K562 (cell line): ENCODE measurements around the gene PPP3CA. TPM values are rescaled to one million over a fixed set of nuclear protein-coding genes. Genes with fewer than 3 reads are reported as not detected.

Experiments used
- ATAC-seq: fragments of 200-7000 bp; cut with Tn5 transposase; 3 replicates; pipeline ENCODE4 v1.9.1; 2020; ENCODE audit warnings: moderate library complexity
- BruUV-seq: library from RNA; stranded (reverse); fragments of 400-500 nt; replicated peaks from 2 replicates; lab custom pipeline; 2021; lab: Mats Ljungman, UMichigan
- CTCF ChIA-PET: fragments of 300-600 bp; formaldehyde crosslinking; extraction: SDS; loops from one replicate; lab custom pipeline; 2021; ENCODE audit warnings: low intra/inter-chr PET ratio; lab: Yijun Ruan, JAX
- POLR2A ChIA-PET: fragments of 300-600, 350-650 bp; sonication (Branson Sonifier 250); formaldehyde crosslinking; extraction: SDS; loops from one replicate; lab custom pipeline; 2021; ENCODE audit warnings: antibody characterized with exemption, inconsistent platforms; lab: Yijun Ruan, JAX
- DNase-seq, 4 experiments: peaks; one replicate each; pipeline versions ENCODE4 v3.0.0 to v3.0.0-alpha.2; 2011 to 2018; ENCODE audit warnings: low spot score in 3 of 4, mixed read lengths in 3 of 4; ENCODE audit errors: extremely low read depth in 1 of 4
- FAIRE-seq: peaks from 2 replicates; lab custom pipeline; 2011; peaks lifted over from hg19 to GRCh38; lab: Jason Lieb, UNC
- H2AFZ ChIP-seq: 2 replicates; pipeline ENCODE4 v1.6.0; 2011; ENCODE audit warnings: low read depth, low read length, control low read depth, inconsistent platforms
- H3K27ac ChIP-seq: fragments of 200-600 bp; 3 replicates; pipeline ENCODE4 v1.8.0; 2011; ENCODE audit warnings: low read depth, mild to moderate bottlenecking, control low read depth, inconsistent platforms, low read length, moderate library complexity, mixed read lengths; ENCODE audit errors: extremely low read depth
- H3K27me3 ChIP-seq, 2 experiments: fragments of 300-600 bp in 1 of 2; 2 replicates in 1 of 2; 3 replicates in 1 of 2; pipeline versions ENCODE4 v1.6.0 to v1.8.0; 2011; ENCODE audit warnings: inconsistent platforms in 2 of 2, low read length in 2 of 2, mild to moderate bottlenecking in 1 of 2, mixed read lengths in 1 of 2, moderate library complexity in 1 of 2; ENCODE audit not compliant: control insufficient read depth in 2 of 2, insufficient read depth in 2 of 2
- H3K36me3 ChIP-seq: fragments of 300-600 bp; 3 replicates; pipeline ENCODE4 v1.8.0; 2011; ENCODE audit warnings: mild to moderate bottlenecking, low read length, inconsistent platforms; ENCODE audit not compliant: control insufficient read depth, insufficient read depth
- H3K4me1 ChIP-seq, 2 experiments: fragments of 200-600 bp in 1 of 2; replicated peaks in 1 of 2; 2 replicates in 1 of 2; 3 replicates in 1 of 2; pipeline versions ENCODE4 v1.5.1 to v1.8.0; 2011; ENCODE audit warnings: inconsistent platforms in 2 of 2, low read length in 2 of 2, mild to moderate bottlenecking in 1 of 2, mixed read lengths in 1 of 2, moderate library complexity in 1 of 2; ENCODE audit not compliant: control insufficient read depth in 2 of 2, insufficient read depth in 2 of 2
- H3K4me2 ChIP-seq: 2 replicates; pipeline ENCODE4 v1.6.1; 2011; ENCODE audit warnings: low read length, control low read depth, inconsistent platforms, mixed read lengths; ENCODE audit not compliant: insufficient read depth
- H3K4me3 ChIP-seq: fragments of 200-600 bp; sonication (generic), shearing (Covaris generic); 2 replicates; pipeline ENCODE4 v1.5.1; 2016; ENCODE audit warnings: control low read depth, inconsistent platforms
- H3K79me2 ChIP-seq: fragments of 200-600 bp; 3 replicates; pipeline ENCODE4 v1.8.0; 2011; ENCODE audit warnings: low read length, inconsistent platforms; ENCODE audit not compliant: control insufficient read depth, insufficient read depth
- H3K9ac ChIP-seq, 2 experiments: 2 replicates each; pipeline versions ENCODE4 v1.6.0 to v1.6.1; 2011; ENCODE audit warnings: low read depth in 2 of 2, low read length in 2 of 2, control low read depth in 1 of 2, inconsistent platforms in 1 of 2, mild to moderate bottlenecking in 1 of 2, mixed read lengths in 1 of 2; ENCODE audit not compliant: insufficient read depth in 1 of 2
- H3K9me1 ChIP-seq: one replicate; pipeline ENCODE4 v1.6.0; 2011; ENCODE audit warnings: inconsistent platforms, mild to moderate bottlenecking, low read length, moderate library complexity; ENCODE audit not compliant: control insufficient read depth, insufficient read depth
- H3K9me3 ChIP-seq: replicated peaks from 2 replicates; pipeline ENCODE4 v1.5.1; 2011; ENCODE audit warnings: low read depth, low read length, inconsistent platforms; ENCODE audit not compliant: control insufficient read depth, insufficient read depth
- H4K20me1 ChIP-seq: replicated peaks from 2 replicates; pipeline ENCODE4 v1.6.1; 2011; ENCODE audit warnings: low read length, inconsistent platforms, mixed read lengths; ENCODE audit not compliant: control insufficient read depth, insufficient read depth
- CXXC5 ChIP-seq: fragments of 250-450 bp; sonication (Bioruptor Pico); IDR thresholded peaks from 2 replicates; pipeline ENCODE4 v1.8.0; 2022; ENCODE audit warnings: inconsistent platforms, mild to moderate bottlenecking, moderate library complexity
- MGA ChIP-seq: fragments of 450-650 bp; IDR thresholded peaks from 2 replicates; pipeline ENCODE4 v1.6.1; 2016; ENCODE audit warnings: mild to moderate bottlenecking, moderate library complexity
- NBN ChIP-seq: fragments of 450-650 bp; IDR thresholded peaks from 2 replicates; pipeline ENCODE4 v1.6.1; 2016; ENCODE audit warnings: low read depth, mild to moderate bottlenecking
- PHTF2 ChIP-seq: fragments of 250-450 bp; sonication (Bioruptor Pico); IDR thresholded peaks from 2 replicates; pipeline ENCODE4 v1.5.0; 2021; ENCODE audit warnings: mild to moderate bottlenecking
- ZBTB9 ChIP-seq: fragments of 450-650 bp; formaldehyde crosslinking; IDR thresholded peaks from 2 replicates; pipeline ENCODE4 v1.4.0; 2020; ENCODE audit warnings: mild to moderate bottlenecking, moderate library complexity
- ZNF280B ChIP-seq: fragments of 250-450 bp; sonication (Bioruptor Pico); IDR thresholded peaks from 2 replicates; pipeline ENCODE4 v1.5.1; 2021; ENCODE audit warnings: mild to moderate bottlenecking
- ZNF41 ChIP-seq: fragments of 250-450 bp; sonication (Bioruptor Pico); conservative IDR thresholded peaks from 2 replicates; pipeline ENCODE4 v1.4.0; 2020; ENCODE audit warnings: mild to moderate bottlenecking
- ZNF75A ChIP-seq: fragments of 450-650 bp; formaldehyde crosslinking; IDR thresholded peaks from 2 replicates; pipeline ENCODE4 v1.4.0; 2020; ENCODE audit warnings: mild to moderate bottlenecking
- ZNF79 ChIP-seq: fragments of 250-450 bp; sonication (Bioruptor Pico); IDR thresholded peaks from 2 replicates; pipeline ENCODE4 v1.4.0; 2020; ENCODE audit warnings: low read depth, mild to moderate bottlenecking, moderate library complexity
- WGBS: fragments of 100-300 bp; shearing (Covaris generic); methylation state at CpG from one replicate; pipeline ENCODE4 v1.1.6; 2016; ENCODE audit warnings: low coverage, mixed read lengths; ENCODE audit not compliant: insufficient coverage; ENCODE audit errors: missing lambda C conversion rate; 5-methylcytosine and 5-hydroxymethylcytosine counted together
- in situ Hi-C: fragments of 300-500 bp; cut with MboI; formaldehyde crosslinking; loops from 4 replicates; pipeline ENCODE4 v1.15.0; 2018; ENCODE audit warnings: inconsistent platforms, mixed read lengths
- intact Hi-C: fragments of 100-400 bp; cut with micrococcal nuclease; formaldehyde crosslinking; loops from 2 replicates; pipeline ENCODE4 v1.14.2; 2022
- polyA plus RNA-seq, 8 experiments: library from polyadenylated mRNA; depleted of rRNA in 4 of 8; stranded (reverse) in 5 of 8; unstranded in 3 of 8; fragments of >200 nt; fragmentation: Nextera tagmentation in 2 of 8; fragmentation: Illumina TruSeq in 1 of 8; extraction: Ambion mirVana in 2 of 8; extraction: Trizol in 1 of 8; gene quantifications; 2 replicates each; pipeline versions ENCODE4 v1.2.1 to v1.2.3, GENCODE V29; 2011 to 2014; ENCODE audit warnings: inconsistent platforms in 1 of 8, missing spikeins in 1 of 8
- total RNA-seq, 7 experiments: library from RNA; depleted of rRNA in 6 of 7; stranded (reverse); fragments of >200 nt in 6 of 7; fragmentation: Illumina TruSeq in 2 of 7; extraction: Trizol in 2 of 7; gene quantifications; 2 replicates each; pipeline versions ENCODE4 v1.2.1 to v1.2.3, GENCODE V29; 2011 to 2021; ENCODE audit warnings: low replicate concordance in 1 of 7

The PPP3CA gene
- total and polyA plus RNA-seq, 9 of the 15 experiments (the other 6 are each of a cell fraction or from before 2014, with no cell fraction given) = 0.94 to 3.2 (median 1.6) TPM

GRCh38 chr4:101177154-101177553, 170.2 kb downstream of the PPP3CA start:
- Histone ChIP-seq H3K9ac (no peak overlapping the region), H2AFZ (no peak overlapping the region), H3K36me3 (no peaks in the 10 kb centered on the region), H3K4me1 (no peaks in the 10 kb centered on the region), H3K79me2 (no peaks in the 10 kb centered on the region), H3K27me3 (no peaks in the 10 kb centered on the region), H4K20me1 (no peaks in the 10 kb centered on the region), H3K4me2 (no peak overlapping the region), H3K9me3 (no peaks in the 10 kb centered on the region), H3K27ac (no peak overlapping the region), H3K4me3 (no peak overlapping the region), H3K9me1 (no peaks in the 10 kb centered on the region)
- POLR2A ChIA-PET = no interaction called here
- in situ Hi-C loops = no loop called here
- intact Hi-C loops = no loop called here
- CTCF ChIA-PET = no interaction called here
- FAIRE-seq = no peak
- DNase-seq = no peak
- no peak for ATAC-seq
- no TSS peak for BruUV-seq
- 0% methylated on average over 1 of the region's 1 CpG for WGBS
- TF ChIP-seq NBN (no peak), ZNF280B (no peak), ZNF79 (CRISPR knock-in tag) (no peak), ZBTB9 (CRISPR knock-in tag) (no peak), ZNF41 (CRISPR knock-in tag) (no peak), PHTF2 (CRISPR knock-in tag) (no peak), CXXC5 (CRISPR knock-in tag) (no peak), ZNF75A (CRISPR knock-in tag) (no peak), MGA (no peak)
